ENCODE data around the gene NR1D2. TPM values are rescaled to one million over a fixed set of nuclear protein-coding genes. Genes with fewer than 3 reads are reported as not detected.

Gene NR1D2
- total RNA-seq, 1 experiment from 2014 or later = 9.5 TPM

DNA sequence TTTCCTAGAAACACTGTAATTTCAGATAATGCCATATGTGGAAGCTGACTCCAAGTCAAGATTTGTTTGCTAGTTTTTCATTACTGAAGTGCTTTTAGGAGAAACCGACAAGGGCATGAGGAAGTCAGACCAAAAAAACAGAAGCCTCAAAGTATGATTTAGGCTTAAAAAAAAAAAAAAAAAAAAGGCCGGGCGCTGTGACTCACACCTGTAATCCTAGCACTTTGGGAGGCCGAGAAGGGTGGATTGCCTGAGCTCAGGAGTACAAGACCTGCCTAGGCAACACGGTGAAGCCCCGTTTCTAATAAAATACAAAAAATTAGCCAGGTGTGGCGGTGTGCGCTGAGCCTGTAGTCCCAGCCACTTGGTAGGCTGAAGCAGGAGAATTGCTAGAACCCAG is 16.6 kb upstream of the NR1D2 start:
- no peak overlapping the region for H3K4me3 ChIP-seq (ENCODE audit: low read depth in 2 of 2, low read length in 2 of 2)
- ATAC-seq = no peak
- ChIA-PET POLR2A (interaction anchor here (0.7 kb wide), 1 partner anchor 10 kb away, joined by 13 read pairs; no protein-coding TSS in a partner anchor), CTCF (no interaction called here)
- TF ChIP-seq TCF7L2 (IDR thresholded peaks at IDR 0.05; ENCODE audit: low read depth, low read length) = no peak
- no peak for TF ChIP-seq POLR2AphosphoS5 (IDR thresholded peaks at IDR 0.05; ENCODE audit: low read depth, low read length)
- TF ChIP-seq SIN3A (IDR thresholded peaks at IDR 0.05; ENCODE audit: borderline replicate concordance, insufficient read depth, low read depth, low read length) = no peak
- TF ChIP-seq CTCF (IDR thresholded peaks at IDR 0.05) = no peak
- TF ChIP-seq, protein P1, sequence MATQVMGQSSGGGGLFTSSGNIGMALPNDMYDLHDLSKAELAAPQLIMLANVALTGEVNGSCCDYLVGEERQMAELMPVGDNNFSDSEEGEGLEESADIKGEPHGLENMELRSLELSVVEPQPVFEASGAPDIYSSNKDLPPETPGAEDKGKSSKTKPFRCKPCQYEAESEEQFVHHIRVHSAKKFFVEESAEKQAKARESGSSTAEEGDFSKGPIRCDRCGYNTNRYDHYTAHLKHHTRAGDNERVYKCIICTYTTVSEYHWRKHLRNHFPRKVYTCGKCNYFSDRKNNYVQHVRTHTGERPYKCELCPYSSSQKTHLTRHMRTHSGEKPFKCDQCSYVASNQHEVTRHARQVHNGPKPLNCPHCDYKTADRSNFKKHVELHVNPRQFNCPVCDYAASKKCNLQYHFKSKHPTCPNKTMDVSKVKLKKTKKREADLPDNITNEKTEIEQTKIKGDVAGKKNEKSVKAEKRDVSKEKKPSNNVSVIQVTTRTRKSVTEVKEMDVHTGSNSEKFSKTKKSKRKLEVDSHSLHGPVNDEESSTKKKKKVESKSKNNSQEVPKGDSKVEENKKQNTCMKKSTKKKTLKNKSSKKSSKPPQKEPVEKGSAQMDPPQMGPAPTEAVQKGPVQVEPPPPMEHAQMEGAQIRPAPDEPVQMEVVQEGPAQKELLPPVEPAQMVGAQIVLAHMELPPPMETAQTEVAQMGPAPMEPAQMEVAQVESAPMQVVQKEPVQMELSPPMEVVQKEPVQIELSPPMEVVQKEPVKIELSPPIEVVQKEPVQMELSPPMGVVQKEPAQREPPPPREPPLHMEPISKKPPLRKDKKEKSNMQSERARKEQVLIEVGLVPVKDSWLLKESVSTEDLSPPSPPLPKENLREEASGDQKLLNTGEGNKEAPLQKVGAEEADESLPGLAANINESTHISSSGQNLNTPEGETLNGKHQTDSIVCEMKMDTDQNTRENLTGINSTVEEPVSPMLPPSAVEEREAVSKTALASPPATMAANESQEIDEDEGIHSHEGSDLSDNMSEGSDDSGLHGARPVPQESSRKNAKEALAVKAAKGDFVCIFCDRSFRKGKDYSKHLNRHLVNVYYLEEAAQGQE (IDR thresholded peaks at IDR 0.05; ENCODE audit: insufficient read depth in 1 of 2, low read depth in 2 of 2, low read length in 1 of 2) = no peak
- no peak for DNase-seq (ENCODE audit: low read depth, low spot score)
- no peaks in the 10 kb centered on the region for H3K27me3 ChIP-seq (ENCODE audit: control insufficient read depth, insufficient read depth, low read length)
- no peaks in the 10 kb centered on the region for H3K36me3 ChIP-seq (ENCODE audit: control insufficient read depth, insufficient read depth, low read length)
- in situ Hi-C loops (cut with HindIII; ENCODE audit: low pct_unique_long_range_greater_than_20kb, low sequenced_read_pairs) (no loop called here), intact Hi-C loops (cut with micrococcal nuclease; ENCODE audit: unreplicated experiment) (no loop called here)
- H3K9me3 ChIP-seq (ENCODE audit: control insufficient read depth, insufficient read depth, low read depth, low read length) = no peaks in the 10 kb centered on the region
- no peak overlapping the region for H3K27ac ChIP-seq (ENCODE audit: low read length)
- no TSS peak for BruUV-seq (replicated peaks)
- no peaks in the 10 kb centered on the region for H3K4me1 ChIP-seq (ENCODE audit: control insufficient read depth, insufficient read depth, low read length)

- ChIA-PET CTCF (no interaction called here), POLR2A (no interaction called here)
- intact Hi-C loops (cut with micrococcal nuclease; ENCODE audit: unreplicated experiment) = no loop called here
- Histone ChIP-seq H3K27ac (ENCODE audit: low read length) (no peak overlapping the region), H3K27me3 (ENCODE audit: control insufficient read depth, insufficient read depth, low read length) (no peaks in the 10 kb centered on the region), H3K36me3 (ENCODE audit: control insufficient read depth, insufficient read depth, low read length) (no peaks in the 10 kb centered on the region), H3K4me3 (ENCODE audit: low read depth in 2 of 2, low read length in 2 of 2) (no peak overlapping the region), H3K9me3 (ENCODE audit: control insufficient read depth, insufficient read depth, low read depth, low read length) (no peaks in the 10 kb centered on the region), H3K4me1 (ENCODE audit: control insufficient read depth, insufficient read depth, low read length) (no peaks in the 10 kb centered on the region)
- DNase-seq (ENCODE audit: low read depth, low spot score) (no peak), ATAC-seq (no peak)
- no peak for TF ChIP-seq SIN3A (IDR thresholded peaks at IDR 0.05; ENCODE audit: borderline replicate concordance, insufficient read depth, low read depth, low read length)
- TF ChIP-seq CTCF (IDR thresholded peaks at IDR 0.05) = no peak
- no peak for TF ChIP-seq TCF7L2 (IDR thresholded peaks at IDR 0.05; ENCODE audit: low read depth, low read length)
- no peak for TF ChIP-seq POLR2AphosphoS5 (IDR thresholded peaks at IDR 0.05; ENCODE audit: low read depth, low read length)
- TF ChIP-seq, protein P1 (IDR thresholded peaks at IDR 0.05; ENCODE audit: insufficient read depth in 1 of 2, low read depth in 2 of 2, low read length in 1 of 2) = no peak
- no TSS peak for BruUV-seq (replicated peaks)
- in situ Hi-C loops (cut with HindIII; ENCODE audit: low pct_unique_long_range_greater_than_20kb, low sequenced_read_pairs) = no loop called here
Measured at GRCh38 chr3:23931597-23931996, 13.5 kb upstream of the NR1D2 start.
